ENCODE data around the gene SLC7A11. TPM values are rescaled to one million over a fixed set of nuclear protein-coding genes. Genes with fewer than 3 reads are reported as not detected.

SLC7A11 gene
- total RNA-seq, 4 donors from 2014 or later, result under 0.01 to 2.5 (median 0.82) TPM; not detected in 1

GRCh38 chr4:138255917-138256597 lies 13.9 kb upstream of the SLC7A11 start:
- 91 to 96% methylated on average over 4 to 9 of the region's 9 CpGs for WGBS, 2 donors (ENCODE audit: low coverage in 1 of 2)
- H3K27ac ChIP-seq, result no peak overlapping the region
- H3K9me3 ChIP-seq, result no peaks in the 10 kb centered on the region
- no peaks in the 10 kb centered on the region for H3K27me3 ChIP-seq
- H3K4me3 ChIP-seq, result no peak overlapping the region
- no peaks in the 10 kb centered on the region for H3K36me3 ChIP-seq
- in situ Hi-C loops (cut with MboI; ENCODE audit: low pct_ligation_motif_present in 1 of 4, low pct_unique_long_range_greater_than_20kb in 1 of 4, low sequenced_read_pairs in 3 of 4) (no loop called here), intact Hi-C loops (cut with DNase I; ENCODE audit: low total_unique reads) (no loop called here)
- no peak for DNase-seq
- H3K4me1 ChIP-seq, result no peaks in the 10 kb centered on the region
- TF ChIP-seq POLR2A (IDR thresholded peaks at IDR 0.05) (no peak), POLR2AphosphoS5 (IDR thresholded peaks at IDR 0.05) (no peak), CTCF (IDR thresholded peaks at IDR 0.05) (no peak), EP300 (IDR thresholded peaks at IDR 0.05; ENCODE audit: low read depth) (no peak)

- no peak for TF ChIP-seq POLR2AphosphoS5 (IDR thresholded peaks at IDR 0.05)
- TF ChIP-seq EP300 (IDR thresholded peaks at IDR 0.05; ENCODE audit: low read depth), result no peak
- TF ChIP-seq POLR2A (IDR thresholded peaks at IDR 0.05), result no peak
- no peak for TF ChIP-seq CTCF (IDR thresholded peaks at IDR 0.05)
- Histone ChIP-seq H3K9me3 (no peaks in the 10 kb centered on the region), H3K27ac (no peak overlapping the region), H3K36me3 (no peaks in the 10 kb centered on the region), H3K27me3 (no peaks in the 10 kb centered on the region), H3K4me3 (no peak overlapping the region), H3K4me1 (no peaks in the 10 kb centered on the region)
- intact Hi-C loops (cut with DNase I; ENCODE audit: low total_unique reads) (no loop called here), in situ Hi-C loops (cut with MboI; ENCODE audit: low pct_ligation_motif_present in 1 of 4, low pct_unique_long_range_greater_than_20kb in 1 of 4, low sequenced_read_pairs in 3 of 4) (no loop called here)
- 82 to 83% methylated on average over 2 of the region's 2 CpGs for WGBS, 2 donors (ENCODE audit: low coverage in 1 of 2)
- DNase-seq, result no peak
These were observed 10.4 kb upstream of the SLC7A11 start for GRCh38 chr4:138252551-138252950.

GRCh38 chr4:138251938-138252337 lies 9.8 kb upstream of the SLC7A11 start:
- DNase-seq, result no peak
- intact Hi-C loops (cut with DNase I; ENCODE audit: low total_unique reads) (no loop called here), in situ Hi-C loops (cut with MboI; ENCODE audit: low pct_ligation_motif_present in 1 of 4, low pct_unique_long_range_greater_than_20kb in 1 of 4, low sequenced_read_pairs in 3 of 4) (no loop called here)
- Histone ChIP-seq H3K36me3 (no peaks in the 10 kb centered on the region), H3K27ac (no peak overlapping the region), H3K9me3 (no peaks in the 10 kb centered on the region), H3K4me3 (no peak overlapping the region), H3K27me3 (no peaks in the 10 kb centered on the region), H3K4me1 (no peaks in the 10 kb centered on the region)
- TF ChIP-seq POLR2AphosphoS5 (IDR thresholded peaks at IDR 0.05) (no peak), EP300 (IDR thresholded peaks at IDR 0.05; ENCODE audit: low read depth) (no peak), POLR2A (IDR thresholded peaks at IDR 0.05) (no peak), CTCF (IDR thresholded peaks at IDR 0.05) (no peak)
- WGBS, 2 donors (ENCODE audit: low coverage in 1 of 2), result 87 to 89% methylated on average over 5 of the region's 5 CpGs

- Histone ChIP-seq H3K27ac (no peak overlapping the region), H3K27me3 (no peaks in the 10 kb centered on the region), H3K9me3 (no peaks in the 10 kb centered on the region), H3K36me3 (no peaks in the 10 kb centered on the region), H3K4me1 (no peaks in the 10 kb centered on the region), H3K4me3 (no peak overlapping the region)
- intact Hi-C loops (cut with DNase I; ENCODE audit: low total_unique reads) (no loop called here), in situ Hi-C loops (cut with MboI; ENCODE audit: low pct_ligation_motif_present in 1 of 4, low pct_unique_long_range_greater_than_20kb in 1 of 4, low sequenced_read_pairs in 3 of 4) (no loop called here)
- TF ChIP-seq EP300 (IDR thresholded peaks at IDR 0.05; ENCODE audit: low read depth) (no peak), POLR2A (IDR thresholded peaks at IDR 0.05) (no peak), CTCF (IDR thresholded peaks at IDR 0.05) (no peak), POLR2AphosphoS5 (IDR thresholded peaks at IDR 0.05) (no peak)
- whole genome bisulfite sequencing, 2 donors (ENCODE audit: low coverage in 1 of 2), result 82 to 83% methylated on average over 2 of the region's 2 CpGs
- no peak for DNase-seq
These were observed 7.0 kb upstream of the SLC7A11 start for GRCh38 chr4:138249132-138249531.
